ENCODE results near the gene BRME1. TPM values are rescaled to one million over a fixed set of nuclear protein-coding genes. Genes with fewer than 3 reads are reported as not detected.

The BRME1 gene
- total RNA-seq, 4 donors from 2014 or later, result 7.4 to 73.1 (median 41.2) TPM

GRCh38 chr19:13906910-13907309 is 993 bp upstream of the BRME1 start:
- no peak for TF ChIP-seq POLR2A (IDR thresholded peaks at IDR 0.05)
- DNase-seq, result no peak
- Histone ChIP-seq H3K9me3 (no peaks in the 10 kb centered on the region), H3K27me3 (no peaks in the 10 kb centered on the region), H3K36me3 (peaks cover 0 to 10% (median 0%) of the 10 kb centered on the region in 3 donors), H3K4me3 (peak overlapping the region; percentile 75 to 99 (median 94)), H3K27ac (peak overlapping the region in 3 of 4 donors; percentile 88 to 96 (median 95)), H3K4me1 (peaks cover 0 to 22% (median 0%) of the 10 kb centered on the region in 4 donors)

GRCh38 chr19:13906521-13906904 is 596 bp upstream of the BRME1 start:
- Histone ChIP-seq H3K4me1 (peaks cover 0 to 22% (median 0%) of the 10 kb centered on the region in 4 donors), H3K4me3 (peak overlapping the region; percentile 75 to 99 (median 94)), H3K9me3 (no peaks in the 10 kb centered on the region), H3K27ac (peak overlapping the region; percentile 83 to 96 (median 92)), H3K36me3 (peaks cover 0 to 6% (median 0%) of the 10 kb centered on the region in 3 donors), H3K27me3 (no peaks in the 10 kb centered on the region)
- TF ChIP-seq POLR2A (IDR thresholded peaks at IDR 0.05), result no peak
- no peak for TF ChIP-seq CTCF (IDR thresholded peaks at IDR 0.05)
- DNase-seq, result peak; percentile 41 to 83 (median 79)

GRCh38 chr19:13902993-13903555 is 2.8 kb downstream of the BRME1 start:
- DNase-seq, result no peak
- Histone ChIP-seq H3K27ac (no peak overlapping the region), H3K4me1 (peaks cover 0 to 22% (median 0%) of the 10 kb centered on the region in 4 donors), H3K27me3 (no peaks in the 10 kb centered on the region), H3K36me3 (no peaks in the 10 kb centered on the region), H3K9me3 (no peaks in the 10 kb centered on the region), H3K4me3 (no peak overlapping the region)
- TF ChIP-seq CTCF (IDR thresholded peaks at IDR 0.05), result peak in 5 of 6 experiments; percentile 14 to 42 (median 29)
- no peak for TF ChIP-seq POLR2A (IDR thresholded peaks at IDR 0.05)

- Histone ChIP-seq H3K27ac (peak overlapping the region in 1 of 4 donors; percentile 58), H3K36me3 (no peaks in the 10 kb centered on the region), H3K4me1 (peaks cover 0 to 3% (median 0%) of the 10 kb centered on the region in 4 donors), H3K4me3 (no peak overlapping the region), H3K27me3 (no peaks in the 10 kb centered on the region), H3K9me3 (no peaks in the 10 kb centered on the region)
- no peak for DNase-seq
- TF ChIP-seq CTCF (IDR thresholded peaks at IDR 0.05), result no peak
- TF ChIP-seq POLR2A (IDR thresholded peaks at IDR 0.05), result no peak
Measured at GRCh38 chr19:13899912-13900584, 5.9 kb downstream of the BRME1 start.

- Histone ChIP-seq H3K27me3 (no peaks in the 10 kb centered on the region), H3K27ac (peak overlapping the region in 2 of 4 donors; percentile 28 to 58), H3K4me1 (peaks cover 0 to 3% (median 0%) of the 10 kb centered on the region in 4 donors), H3K4me3 (no peak overlapping the region), H3K9me3 (no peaks in the 10 kb centered on the region), H3K36me3 (no peaks in the 10 kb centered on the region)
- TF ChIP-seq POLR2A (IDR thresholded peaks at IDR 0.05), result no peak
- no peak for DNase-seq
Measured at GRCh38 chr19:13899393-13899792, 6.5 kb downstream of the BRME1 start.

- H3K4me1 ChIP-seq, result peaks cover 0 to 3% (median 0%) of the 10 kb centered on the region in 4 donors
- no peaks in the 10 kb centered on the region for H3K9me3 ChIP-seq
- H3K4me3 ChIP-seq, result no peak overlapping the region
- TF ChIP-seq POLR2A (IDR thresholded peaks at IDR 0.05) (no peak), CTCF (IDR thresholded peaks at IDR 0.05) (no peak)
- H3K36me3 ChIP-seq, result no peaks in the 10 kb centered on the region
- no peak overlapping the region for H3K27ac ChIP-seq
- no peak for DNase-seq
- no peaks in the 10 kb centered on the region for H3K27me3 ChIP-seq
Measured at GRCh38 chr19:13896227-13896626, 9.7 kb downstream of the BRME1 start.

Data from Peyer's patch (tissue), 4 donors.